HG03175 (cell line): ENCODE data around the gene LENG9.

ENCODE experiments used
- ATAC-seq: cut with Tn5 transposase; IDR thresholded peaks from one replicate; pipeline ENCODE4 v1.9.1; 2021; ENCODE audit warnings: mild to moderate bottlenecking, moderate library complexity; ENCODE audit not compliant: unreplicated experiment

LENG9 gene

DNA sequence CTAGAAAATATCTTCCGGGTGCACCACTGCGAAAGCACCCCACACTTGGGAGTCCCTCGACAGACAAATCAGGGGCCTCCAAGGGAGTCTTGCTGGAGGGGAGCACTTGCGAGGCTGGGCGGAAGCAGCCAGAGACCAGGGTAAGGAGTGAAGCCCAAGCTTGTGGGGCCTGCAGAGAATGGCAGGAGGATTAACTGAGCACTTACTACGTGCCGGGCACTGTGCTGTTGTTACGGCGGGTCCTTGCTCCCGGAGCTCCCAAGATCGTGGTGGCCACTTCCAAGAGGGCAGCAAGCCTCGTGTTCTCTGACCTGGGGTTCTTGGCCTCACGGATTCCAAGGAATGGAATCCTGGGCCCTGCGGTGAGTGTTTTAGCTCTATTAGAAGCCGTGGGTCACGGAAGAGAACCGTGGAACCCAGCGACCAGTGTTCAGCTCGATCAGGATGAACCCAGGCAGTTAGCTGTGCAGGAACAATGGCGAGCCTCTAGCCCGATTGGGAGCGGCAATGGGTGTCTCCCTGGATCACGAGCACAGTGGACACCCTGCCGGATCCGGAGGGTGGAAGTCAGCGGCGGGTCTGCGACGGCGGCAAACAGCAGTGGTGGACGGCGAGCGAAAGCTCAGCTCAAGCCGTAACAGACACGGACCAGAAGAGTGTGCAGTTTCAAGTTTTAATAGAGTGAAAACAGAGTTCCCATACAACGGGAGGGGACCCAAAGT, 38.8 kb downstream of the LENG9 start:
- ATAC-seq, result no peak

DNA sequence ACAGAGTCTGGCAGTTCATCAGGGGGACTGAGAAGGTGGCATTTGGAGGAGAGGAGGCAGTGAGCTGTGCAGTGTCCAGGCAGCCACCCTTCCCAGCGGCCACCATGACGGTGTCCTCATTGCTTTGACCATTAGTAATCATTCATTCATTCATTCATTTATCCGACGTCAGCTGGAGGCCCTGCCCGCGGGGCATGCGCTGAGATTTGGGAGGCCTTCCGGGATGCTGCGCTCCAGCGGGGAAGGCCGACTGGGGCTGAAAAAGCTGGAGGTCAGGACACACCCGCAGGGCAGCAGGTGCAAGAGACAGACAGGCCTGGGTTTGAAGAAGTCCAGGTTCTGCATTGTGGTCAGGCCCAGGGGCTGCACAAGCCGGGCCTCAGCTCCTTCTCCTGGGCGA, 39.4 kb downstream of the LENG9 start:
- ATAC-seq, result no peak

DNA sequence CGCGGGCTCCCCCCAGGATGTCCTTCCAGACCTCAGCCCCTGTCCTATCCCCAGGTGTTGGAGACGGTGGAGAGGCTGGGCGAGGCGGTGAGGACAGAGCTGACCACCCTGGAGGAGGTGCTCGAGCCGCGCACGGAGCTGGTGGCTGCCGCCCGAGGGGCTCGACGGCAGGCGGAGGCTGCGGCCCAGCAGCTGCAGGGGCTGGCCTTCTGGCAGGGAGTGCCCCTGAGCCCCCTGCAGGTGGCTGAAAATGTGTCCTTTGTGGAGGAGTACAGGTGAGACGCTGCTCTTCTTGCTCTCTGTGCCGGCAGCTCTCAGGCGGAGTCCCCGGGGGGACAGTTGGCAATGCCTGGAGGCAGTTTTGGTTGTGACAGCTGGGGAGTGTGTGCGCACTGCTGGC, 41.4 kb downstream of the LENG9 start:
- no peak for ATAC-seq

GRCh38 chr19:54421521-54421920, 42.1 kb downstream of the LENG9 start:
- ATAC-seq, result no peak

- no peak for ATAC-seq
Observed at GRCh38 chr19:54421169-54421516, 42.4 kb downstream of the LENG9 start.

DNA sequence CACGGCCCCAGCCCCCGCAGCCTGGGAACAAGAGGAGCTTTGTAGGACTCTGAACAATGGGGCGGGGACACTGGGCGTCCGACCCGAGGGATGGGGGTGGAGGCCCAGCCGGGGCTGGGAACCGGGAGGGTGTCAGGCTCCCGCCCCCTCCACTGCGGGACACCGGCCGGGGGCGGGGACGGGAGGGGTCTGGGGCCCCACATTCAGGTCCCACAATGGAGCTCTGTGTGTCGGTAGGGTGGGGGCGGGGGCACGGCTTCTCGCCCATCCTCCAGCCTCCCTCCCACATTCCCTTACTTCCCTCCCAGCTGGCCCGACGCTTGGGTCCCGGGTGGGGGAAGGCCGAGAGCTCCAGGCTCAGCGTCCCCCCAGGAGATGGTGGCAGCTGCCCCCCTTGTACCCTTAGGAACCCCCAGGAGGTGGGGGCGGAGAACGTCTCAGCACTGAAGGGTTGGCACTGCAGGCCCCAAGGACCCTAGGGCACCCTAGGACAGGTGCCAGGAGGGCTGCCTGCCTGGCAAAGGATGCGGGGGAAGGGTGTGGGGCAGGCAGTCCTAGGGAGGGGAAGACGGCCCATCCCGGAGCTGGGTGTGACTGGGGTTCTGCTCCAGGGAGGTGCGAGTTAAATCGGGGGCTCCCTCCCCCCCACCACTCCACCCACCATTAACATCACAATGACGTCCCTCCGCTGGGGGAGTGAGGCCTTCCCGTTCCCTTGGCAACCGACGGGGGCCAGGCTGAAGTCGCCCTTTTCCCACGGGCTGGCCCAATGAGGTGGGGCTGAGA, 43.0 kb downstream of the LENG9 start:
- no peak for ATAC-seq

GRCh38 chr19:54420068-54420382, 43.6 kb downstream of the LENG9 start:
- ATAC-seq, result no peak

DNA sequence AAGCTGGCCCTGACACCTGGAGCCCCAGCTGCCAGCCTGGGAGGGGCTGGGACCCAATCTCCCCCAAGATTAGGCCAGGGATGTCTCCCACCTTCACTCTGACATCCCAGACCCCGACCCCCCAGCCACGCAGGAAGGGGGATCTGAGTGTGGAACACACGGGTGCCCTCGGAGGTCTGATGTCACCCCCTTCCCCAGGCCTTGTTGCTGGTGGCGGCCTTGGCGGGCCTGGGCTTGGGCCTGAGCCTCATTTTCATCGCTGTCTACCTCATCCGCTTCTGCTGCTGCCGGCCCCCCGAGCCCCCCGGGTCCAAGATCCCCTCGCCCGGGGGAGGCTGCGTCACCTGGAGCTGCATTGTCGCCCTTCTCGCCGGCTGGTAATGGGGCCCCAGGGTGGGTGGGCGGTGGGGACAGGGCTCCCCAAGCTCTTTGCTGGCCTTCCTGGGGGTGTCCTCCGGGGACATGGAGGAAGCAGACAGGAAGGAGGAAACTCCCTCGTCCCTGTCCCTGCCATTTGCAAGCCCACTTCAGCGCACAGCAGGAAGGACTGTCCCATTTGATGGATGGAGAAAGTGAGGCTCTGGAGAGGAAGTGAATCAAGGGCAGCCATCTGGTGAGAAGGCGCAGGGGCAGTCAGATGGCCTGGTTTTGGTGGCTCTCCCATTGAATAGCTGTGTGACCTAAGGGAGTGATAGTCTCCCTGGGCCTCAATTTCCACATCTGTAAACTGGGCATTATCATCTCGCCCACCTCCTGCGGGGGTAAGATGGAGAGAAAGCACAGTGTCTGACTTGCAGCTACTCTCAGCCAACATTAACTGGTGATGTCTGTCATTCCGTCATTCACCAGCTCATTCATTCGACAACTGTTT, 44.4 kb downstream of the LENG9 start:
- ATAC-seq, result no peak

DNA sequence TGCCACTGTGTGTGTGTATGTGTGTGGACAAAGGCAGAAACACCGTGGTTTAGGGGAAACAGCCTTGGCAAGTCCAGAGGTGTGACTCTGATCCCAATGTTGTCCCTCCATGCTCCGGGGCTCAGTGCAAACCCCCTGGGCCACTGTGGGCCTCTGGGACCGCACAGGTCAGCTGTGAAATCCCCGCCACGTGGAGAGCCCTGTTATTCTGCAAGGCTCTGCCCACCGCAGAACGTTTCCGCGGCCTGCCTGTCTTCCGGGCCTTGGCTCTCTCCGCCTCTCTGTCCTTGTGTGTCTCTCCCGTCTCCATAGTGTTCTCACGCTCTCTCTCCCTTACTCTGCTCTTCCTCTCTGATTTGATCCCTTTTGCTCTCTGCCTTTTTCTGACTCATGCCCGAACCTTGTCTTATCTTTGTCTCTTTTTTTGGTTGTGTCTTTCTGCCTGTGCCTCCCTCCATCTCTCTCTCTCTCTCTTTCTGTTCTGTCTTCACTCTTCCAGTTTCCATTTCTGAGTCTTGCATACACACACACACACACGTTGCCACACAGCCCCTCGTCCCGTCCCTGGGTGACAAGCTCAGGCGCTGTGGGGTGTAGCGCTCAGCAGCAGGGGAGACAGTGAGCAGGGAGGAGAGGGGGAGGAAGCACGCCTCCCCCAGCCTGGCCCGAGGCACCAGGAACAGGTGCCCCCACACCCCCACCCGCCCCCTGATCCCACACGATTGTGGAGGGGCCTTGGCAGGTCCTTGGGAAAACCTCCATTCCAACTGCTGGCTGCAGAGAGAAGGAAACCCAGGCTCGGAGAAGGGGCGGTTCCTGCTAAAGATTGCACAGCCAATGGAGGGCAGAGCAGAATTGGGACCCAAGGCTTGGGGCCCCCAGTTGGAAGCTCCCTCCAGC, 45.3 kb downstream of the LENG9 start:
- ATAC-seq, result no peak

DNA sequence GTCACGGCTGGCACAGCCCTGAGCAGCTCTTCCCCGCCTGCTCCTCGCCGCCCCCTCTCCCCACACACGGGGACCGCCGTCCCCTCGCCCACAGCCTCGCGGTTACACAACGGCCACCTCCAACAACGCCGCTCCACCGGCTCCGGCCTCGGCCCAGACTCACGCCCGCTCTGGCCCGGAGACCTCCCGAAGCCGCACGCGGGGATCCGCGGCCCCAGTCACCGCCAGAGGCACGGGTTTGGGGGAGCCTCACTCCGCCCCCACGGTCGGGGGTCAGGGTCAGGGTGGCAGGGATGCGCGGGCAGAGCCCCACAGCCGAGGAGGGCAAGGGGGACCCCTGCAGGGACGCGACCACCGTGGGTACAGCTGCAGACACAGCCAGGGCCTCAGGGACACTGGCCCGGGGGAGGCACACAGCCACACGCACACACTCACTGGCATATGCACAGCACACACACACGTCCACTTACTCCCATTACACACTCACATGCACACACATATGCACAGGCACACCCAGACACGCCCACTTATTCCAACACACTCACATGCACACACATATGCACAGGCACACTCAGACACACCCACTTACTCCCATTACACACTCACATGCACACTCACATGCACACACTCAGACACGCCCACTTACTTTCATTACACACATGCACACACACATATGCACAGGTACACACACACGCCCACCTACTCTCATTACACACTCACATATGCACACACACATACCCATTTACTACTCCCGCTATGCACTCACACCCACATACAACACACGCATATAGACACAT, 46.7 kb downstream of the LENG9 start:
- no peak for ATAC-seq

DNA sequence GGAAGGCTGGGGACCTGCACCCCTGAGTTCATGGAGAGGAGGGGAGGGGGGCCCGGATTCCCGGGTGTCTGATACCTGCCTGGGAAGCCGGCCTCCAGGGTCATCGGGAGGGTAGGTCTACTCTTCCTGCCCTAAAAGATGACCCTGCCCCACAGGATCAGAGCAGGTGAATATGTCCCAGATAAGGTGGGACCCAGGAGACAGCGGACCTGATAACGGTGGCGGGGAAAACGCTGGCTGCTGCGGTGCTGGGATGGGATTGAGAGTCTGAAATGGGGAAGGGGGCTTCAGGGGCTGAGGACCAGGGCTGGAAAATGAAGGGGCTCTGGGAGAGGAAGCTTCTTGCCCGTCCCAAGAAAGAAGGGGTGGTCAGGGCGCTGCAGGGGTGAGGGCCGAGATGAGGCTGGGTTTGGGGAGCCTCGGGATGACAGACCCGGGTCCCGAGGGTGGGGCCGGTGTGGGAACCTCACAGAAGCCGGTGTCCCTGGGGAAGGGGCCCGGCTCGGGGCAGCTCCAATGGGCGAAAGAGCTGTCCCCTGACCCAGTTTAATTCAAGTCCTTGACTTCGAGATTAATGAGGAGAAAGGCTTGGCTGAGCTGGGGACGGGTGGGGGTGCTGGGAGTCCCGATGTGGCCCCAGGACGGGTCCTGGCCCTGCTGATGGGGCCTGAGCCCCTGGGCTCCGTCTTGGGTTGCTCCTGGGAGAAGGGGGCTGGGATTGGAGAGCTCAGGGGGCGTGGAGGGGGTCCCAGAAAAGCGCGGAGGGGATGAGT, 47.5 kb downstream of the LENG9 start:
- no peak for ATAC-seq

GRCh38 chr19:54415208-54415900, 48.2 kb downstream of the LENG9 start, which contains the start of gene TTYH1:
Gene TTYH1 (plus strand): TSS chr19:54415464. CDS start chr19:54415553, 89 bp downstream.
- ATAC-seq, result no peak

DNA sequence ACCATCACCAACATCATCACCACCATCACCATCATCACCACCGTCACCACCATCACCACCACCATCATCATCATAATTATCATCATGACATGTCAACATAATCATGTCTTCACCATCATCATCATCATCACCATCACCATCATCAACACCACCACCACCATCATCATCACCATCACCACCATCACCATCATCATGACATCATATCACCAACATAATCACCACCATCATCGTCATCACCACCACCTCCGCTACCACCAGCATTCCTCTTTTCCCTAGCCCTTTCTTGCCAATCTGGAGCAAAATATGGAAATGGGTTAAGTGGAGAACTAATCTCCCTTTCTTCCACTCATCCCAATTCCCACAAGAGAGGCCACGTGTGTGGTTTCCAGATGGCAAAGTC, 49.4 kb downstream of the LENG9 start:
- no peak for ATAC-seq

DNA sequence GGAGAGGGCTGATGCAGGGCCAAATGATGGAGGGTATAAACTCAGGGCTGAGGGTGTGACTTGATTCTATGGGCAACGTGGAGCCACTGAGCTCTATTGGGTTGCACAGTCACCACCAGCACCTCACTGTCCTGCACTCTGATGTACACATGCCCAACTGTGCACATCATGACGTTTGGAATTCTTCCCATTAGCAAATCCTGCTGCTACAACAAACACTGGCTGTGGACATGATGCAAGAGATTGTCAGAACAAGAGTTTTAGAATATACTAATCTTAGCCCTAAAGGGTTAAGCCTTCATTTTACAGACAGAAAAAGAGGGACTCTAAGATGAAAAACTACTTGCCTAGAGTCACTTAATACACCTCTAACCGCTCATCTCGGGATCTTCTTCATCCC, 50.7 kb downstream of the LENG9 start:
- no peak for ATAC-seq
